Measurements from ENCODE around the gene GNRH2.

GRCh38 chr20:3021777-3022176 lies 21.6 kb upstream of the GNRH2 start:
- TF ChIP-seq POLR2AphosphoS5 (IDR thresholded peaks at IDR 0.05; ENCODE audit: low read depth, low read length) (no peak), TAF1 (IDR thresholded peaks at IDR 0.05; ENCODE audit: borderline replicate concordance, low read depth, low read length) (no peak), POLR2A (IDR thresholded peaks at IDR 0.05; ENCODE audit: low read depth, low read length) (no peak)
